ENCODE results near the gene TLCD1. TPM values are rescaled to one million over a fixed set of nuclear protein-coding genes. Genes with fewer than 3 reads are reported as not detected.
A peak's percentile ranks its signal among the peaks of the same experiment; 100 is the strongest.

TLCD1 gene
- total RNA-seq, 2 experiments from 2014 or later = 8.5 to 8.7 TPM

- CTCF ChIA-PET = interaction anchor here (0.7 to 2.9 kb wide), 7 partner anchors 8 to 442 kb away, joined by 3 to 19 read pairs (median 6); partner anchors contain the start of genes BLTP2, NEK8, RPL23A and SDF2
- H3K36me3 Mint-ChIP-seq (ENCODE audit: low read depth) = no peaks in the 10 kb centered on the region
Measured at GRCh38 chr17:28712032-28712704, 13.9 kb downstream of the TLCD1 start.

GRCh38 chr17:28711723-28712031, 14.4 kb downstream of the TLCD1 start, which contains the start of gene PROCA1:
Gene PROCA1 (minus strand): TSS chr17:28711888. CDS start chr17:28711660, 228 bp downstream.
- Mint-ChIP-seq H3K27me3 (peaks cover 17% of the 10 kb centered on the region), H3K9me3 (ENCODE audit: low read depth) (no peaks in the 10 kb centered on the region), H3K4me3 (peak within 1 kb of the TSS; percentile 80), H3K36me3 (ENCODE audit: low read depth) (no peaks in the 10 kb centered on the region), H3K27ac (peak within 1 kb of the TSS; percentile 91), H3K4me1 (peaks cover 19% of the 10 kb centered on the region)
- DNase-seq = peak; percentile 57
- intact Hi-C loops (cut with DNase I, micrococcal nuclease) = loop anchor here (1.0 to 5.0 kb wide), 11 partner anchors 8 to 581 kb away; partner anchors contain the start of genes BLTP2 (in 2 of the 2), RPL23A (in 2 of the 2), SUPT6H (in 2 of the 2) and NUFIP2 (in 1 of the 2)
- ChIA-PET CTCF (interaction anchor here (0.7 to 2.9 kb wide), 8 partner anchors 8 to 442 kb away, joined by 3 to 19 read pairs (median 4); partner anchors contain the start of genes BLTP2, NEK8, RPL23A and SDF2), POLR2A (interaction anchor here (0.7 to 2.5 kb wide), 8 partner anchors 9 to 238 kb away, joined by 3 to 31 read pairs (median 4); partner anchors contain the start of genes BLTP2, NEK8, PIGS and RPL23A)
- peak; percentile 31 for ATAC-seq

More at GRCh38 chr17:28712032-28712704, 13.9 kb downstream of the TLCD1 start:
- POLR2A ChIA-PET = interaction anchor here (0.5 to 2.5 kb wide), 5 partner anchors 8 to 67 kb away, joined by 3 to 31 read pairs (median 9); partner anchors contain the start of genes BLTP2, RPL23A and TLCD1
- Mint-ChIP-seq H3K27ac (peak overlapping the region; percentile 91), H3K27me3 (peaks cover 17% of the 10 kb centered on the region), H3K9me3 (ENCODE audit: low read depth) (no peaks in the 10 kb centered on the region), H3K4me1 (peaks cover 19% of the 10 kb centered on the region), H3K4me3 (peak overlapping the region; percentile 80)
- intact Hi-C loops (cut with DNase I, micrococcal nuclease) = loop anchor here (5.0 kb wide), 2 partner anchors 50 to 580 kb away; partner anchors contain the start of genes NUFIP2 (in 1 of the 2), SDF2 (in 1 of the 2) and SUPT6H (in 1 of the 2)
- DNase-seq (peak; percentile 83), ATAC-seq (peak; percentile 46)

GRCh38 chr17:28710861-28711722, 14.9 kb downstream of the TLCD1 start:
- intact Hi-C loops (cut with DNase I, micrococcal nuclease) = loop anchor here (1.0 to 5.0 kb wide), 11 partner anchors 8 to 581 kb away; partner anchors contain the start of genes BLTP2 (in 2 of the 2), RPL23A (in 2 of the 2), SUPT6H (in 2 of the 2) and NUFIP2 (in 1 of the 2)
- CTCF ChIA-PET = interaction anchor here (1.0 to 2.9 kb wide), 9 partner anchors 9 to 101 kb away, joined by 3 to 19 read pairs (median 4); partner anchors contain the start of genes BLTP2, NEK8, RPL23A and SDF2
- Mint-ChIP-seq H3K4me3 (peak overlapping the region; percentile 80), H3K4me1 (peaks cover 19% of the 10 kb centered on the region), H3K27ac (peak overlapping the region; percentile 91), H3K9me3 (ENCODE audit: low read depth) (no peaks in the 10 kb centered on the region), H3K36me3 (ENCODE audit: low read depth) (no peaks in the 10 kb centered on the region), H3K27me3 (peaks cover 17% of the 10 kb centered on the region)
- POLR2A ChIA-PET = interaction anchor here (0.6 to 2.5 kb wide), 11 partner anchors 9 to 238 kb away, joined by 3 to 31 read pairs (median 4); partner anchors contain the start of genes BLTP2, NEK8, PIGS and RPL23A
- ATAC-seq = peak; percentile 90
- DNase-seq = peak; percentile 94

- POLR2A ChIA-PET = interaction anchor here (1.1 kb wide), 1 partner anchor 13 kb away, joined by 3 read pairs; the partner anchor contains the start of gene RPL23A
- no peak for ATAC-seq
- H3K9me3 Mint-ChIP-seq (ENCODE audit: low read depth) = no peaks in the 10 kb centered on the region
- no peak overlapping the region for H3K4me3 Mint-ChIP-seq
- intact Hi-C loops (cut with DNase I, micrococcal nuclease) = no loop called here
- peaks cover 12% of the 10 kb centered on the region for H3K36me3 Mint-ChIP-seq (ENCODE audit: low read depth)
- CTCF ChIA-PET = interaction anchor here (1.1 kb wide), 1 partner anchor 60 kb away, joined by 3 read pairs; no protein-coding TSS in a partner anchor
- H3K27ac Mint-ChIP-seq = no peak overlapping the region
- no peak for DNase-seq
- H3K4me1 Mint-ChIP-seq = peaks cover 14% of the 10 kb centered on the region
- H3K27me3 Mint-ChIP-seq = peaks cover under 1% of the 10 kb centered on the region
Measured at GRCh38 chr17:28707339-28707720, 18.7 kb downstream of the TLCD1 start.

GRCh38 chr17:28706471-28707338, 19.3 kb downstream of the TLCD1 start:
- peaks cover 13% of the 10 kb centered on the region for H3K36me3 Mint-ChIP-seq (ENCODE audit: low read depth)
- no peaks in the 10 kb centered on the region for H3K27me3 Mint-ChIP-seq
- DNase-seq = no peak
- ChIA-PET CTCF (no interaction called here), POLR2A (no interaction called here)
- ATAC-seq = no peak
- no peak overlapping the region for H3K4me3 Mint-ChIP-seq
- H3K4me1 Mint-ChIP-seq = peaks cover 8% of the 10 kb centered on the region
- intact Hi-C loops (cut with DNase I, micrococcal nuclease) = no loop called here
- no peaks in the 10 kb centered on the region for H3K9me3 Mint-ChIP-seq (ENCODE audit: low read depth)
- no peak overlapping the region for H3K27ac Mint-ChIP-seq

GRCh38 chr17:28705728-28706334, 20.2 kb downstream of the TLCD1 start:
- Mint-ChIP-seq H3K4me1 (peaks cover 4% of the 10 kb centered on the region), H3K27ac (no peak overlapping the region), H3K4me3 (no peak overlapping the region), H3K9me3 (ENCODE audit: low read depth) (no peaks in the 10 kb centered on the region), H3K27me3 (no peaks in the 10 kb centered on the region), H3K36me3 (ENCODE audit: low read depth) (peaks cover 22% of the 10 kb centered on the region)
- intact Hi-C loops (cut with DNase I, micrococcal nuclease) = no loop called here
- POLR2A ChIA-PET = interaction anchor here (0.6 kb wide), 1 partner anchor 160 kb away, joined by 4 read pairs; no protein-coding TSS in a partner anchor
- DNase-seq = no peak
- no peak for ATAC-seq
- CTCF ChIA-PET = interaction anchor here (1.1 kb wide), 1 partner anchor 117 kb away, joined by 3 read pairs; no protein-coding TSS in a partner anchor

- POLR2A ChIA-PET = interaction anchor here (0.6 kb wide), 1 partner anchor 159 kb away, joined by 4 read pairs; no protein-coding TSS in a partner anchor
- CTCF ChIA-PET = interaction anchor here (1.1 kb wide), 1 partner anchor 118 kb away, joined by 3 read pairs; no protein-coding TSS in a partner anchor
Measured at GRCh38 chr17:28705074-28705659, 20.9 kb downstream of the TLCD1 start.

GRCh38 chr17:28704219-28704858, 21.7 kb downstream of the TLCD1 start:
- no peak for ATAC-seq
- CTCF ChIA-PET = no interaction called here

More at GRCh38 chr17:28705074-28705659, 20.9 kb downstream of the TLCD1 start:
- no peaks in the 10 kb centered on the region for H3K27me3 Mint-ChIP-seq
- H3K4me3 Mint-ChIP-seq = no peak overlapping the region
- DNase-seq (no peak), ATAC-seq (no peak)
- no peaks in the 10 kb centered on the region for H3K4me1 Mint-ChIP-seq
- H3K9me3 Mint-ChIP-seq (ENCODE audit: low read depth) = no peaks in the 10 kb centered on the region
- intact Hi-C loops (cut with DNase I, micrococcal nuclease) = no loop called here
- H3K36me3 Mint-ChIP-seq (ENCODE audit: low read depth) = peaks cover 28% of the 10 kb centered on the region
- H3K27ac Mint-ChIP-seq = no peak overlapping the region

GRCh38 chr17:28703552-28704218, 22.3 kb downstream of the TLCD1 start:
- Mint-ChIP-seq H3K27ac (no peak overlapping the region), H3K27me3 (no peaks in the 10 kb centered on the region), H3K4me1 (no peaks in the 10 kb centered on the region), H3K36me3 (ENCODE audit: low read depth) (peaks cover 40% of the 10 kb centered on the region), H3K4me3 (no peak overlapping the region), H3K9me3 (ENCODE audit: low read depth) (no peaks in the 10 kb centered on the region)
- CTCF ChIA-PET = interaction anchor here (0.6 to 2.1 kb wide), 2 partner anchors 13 to 57 kb away, joined by 3 to 6 read pairs; no protein-coding TSS in a partner anchor
- no peak for ATAC-seq
- no peak for DNase-seq
- POLR2A ChIA-PET = no interaction called here
- intact Hi-C loops (cut with DNase I, micrococcal nuclease) = no loop called here

More at GRCh38 chr17:28704219-28704858, 21.7 kb downstream of the TLCD1 start:
- intact Hi-C loops (cut with DNase I, micrococcal nuclease) = no loop called here
- peaks cover 36% of the 10 kb centered on the region for H3K36me3 Mint-ChIP-seq (ENCODE audit: low read depth)
- H3K4me3 Mint-ChIP-seq = no peak overlapping the region
- no peaks in the 10 kb centered on the region for H3K4me1 Mint-ChIP-seq
- H3K27me3 Mint-ChIP-seq = no peaks in the 10 kb centered on the region
- DNase-seq = no peak
- no peaks in the 10 kb centered on the region for H3K9me3 Mint-ChIP-seq (ENCODE audit: low read depth)
- H3K27ac Mint-ChIP-seq = no peak overlapping the region
- POLR2A ChIA-PET = no interaction called here

Data from activated CD4-positive, alpha-beta T cell treated with anti-CD3 and anti-CD28 coated beads for 36 hours (primary cell).